Right ventricle myocardium superior (tissue), 1 donor: Measurements from ENCODE around the gene DHRS13. TPM values are rescaled to one million over a fixed set of nuclear protein-coding genes. Genes with fewer than 3 reads are reported as not detected.
A peak's percentile ranks its signal among the peaks of the same experiment; 100 is the strongest.
"Not testable (repeated sequence)": the region's sequence is repeated elsewhere in the genome, so short reads cannot be mapped to it uniquely, and the experiment has no call there.

Source experiments
- ATAC-seq: fragments of 200-7000 bp; cut with Tn5 transposase; one replicate; pipeline ENCODE4 v1.9.1; 2020; ENCODE audit warnings: mild to moderate bottlenecking; ENCODE audit not compliant: poor library complexity
- DNase-seq: peaks from one replicate; pipeline ENCODE4 v3.0.0-alpha.2; 2020
- intact Hi-C: fragments of 100-400 bp; cut with DNase I; formaldehyde crosslinking; loops from one replicate; pipeline ENCODE4 v1.11.2; 2022
- total RNA-seq: library from RNA; stranded (reverse); fragmentation: NEBNext Ultra II Directional; extraction: Animal tissue kit (Norgen Biotek cat#: 25700); gene quantifications from one replicate; pipeline ENCODE4 v1.2.1, GENCODE V29; 2021
- donor health status: DM: no; HTN: yes; CAD: no; lungs with severe emphysema.

The DHRS13 gene
- total RNA-seq, 1 donor from 2014 or later = 2.9 TPM

GRCh38 chr17:28908640-28909167 is 5.8 kb upstream of the DHRS13 start:
- peak; percentile 64 for ATAC-seq
- DNase-seq = no peak
- intact Hi-C loops = no loop called here

GRCh38 chr17:28907709-28908475 is 5.0 kb upstream of the DHRS13 start:
- intact Hi-C loops = no loop called here
- DNase-seq = no peak
- ATAC-seq = peak; percentile 4

- no peak for DNase-seq
- intact Hi-C loops = no loop called here
- ATAC-seq = no peak
Observed at GRCh38 chr17:28906706-28907438, 4.0 kb upstream of the DHRS13 start.

- intact Hi-C loops = no loop called here
- DNase-seq (no peak), ATAC-seq (no peak)
Observed at GRCh38 chr17:28906276-28906675, 3.4 kb upstream of the DHRS13 start.

GRCh38 chr17:28904800-28905199 is 1.9 kb upstream of the DHRS13 start:
- no peak for ATAC-seq
- no peak for DNase-seq
- intact Hi-C loops = no loop called here

GRCh38 chr17:28903546-28903841 is 615 bp upstream of the DHRS13 start:
- intact Hi-C loops, DNase-seq, ATAC-seq: not testable (repeated sequence)

- ATAC-seq (peak; percentile 63), DNase-seq (peak; percentile 70)
- intact Hi-C loops = no loop called here
Observed at GRCh38 chr17:28901866-28902818, 737 bp downstream of the DHRS13 start.

GRCh38 chr17:28900986-28901726 is 1.7 kb downstream of the DHRS13 start:
- ATAC-seq (no peak), DNase-seq (no peak)
- intact Hi-C loops = no loop called here

- ATAC-seq (no peak), DNase-seq (no peak)
- intact Hi-C loops = no loop called here
Observed at GRCh38 chr17:28899212-28899815, 3.6 kb downstream of the DHRS13 start.

- ATAC-seq (no peak), DNase-seq (no peak)
- intact Hi-C loops = no loop called here
Observed at GRCh38 chr17:28898527-28898955, 4.3 kb downstream of the DHRS13 start.

GRCh38 chr17:28897769-28898526 is 4.9 kb downstream of the DHRS13 start:
- peak; percentile 16 for ATAC-seq
- DNase-seq = no peak
- intact Hi-C loops = no loop called here

GRCh38 chr17:28896884-28897768 is 5.8 kb downstream of the DHRS13 start, which contains the start of gene FLOT2:
FLOT2 (minus strand) TSS chr17:28897733; CDS start chr17:28897574, 159 bp downstream.
- ATAC-seq (peak; percentile 91), DNase-seq (peak; percentile 78)
- intact Hi-C loops = no loop called here

- no peak for DNase-seq
- intact Hi-C loops = no loop called here
- no peak for ATAC-seq
Observed at GRCh38 chr17:28896491-28896883, 6.4 kb downstream of the DHRS13 start.

GRCh38 chr17:28895794-28896447 is 7.0 kb downstream of the DHRS13 start:
- ATAC-seq (no peak), DNase-seq (no peak)
- intact Hi-C loops = no loop called here

- intact Hi-C loops, ATAC-seq, DNase-seq: not testable (repeated sequence)
Observed at GRCh38 chr17:28893248-28894183, 9.4 kb downstream of the DHRS13 start.
